Retina (tissue), 1 donor: ENCODE results near the gene CARD14.
A peak's percentile ranks its signal among the peaks of the same experiment; 100 is the strongest.
"Not testable (repeated sequence)": the region's sequence is repeated elsewhere in the genome, so short reads cannot be mapped to it uniquely, and the experiment has no call there.

Experiments used
- DNase-seq: peaks from one replicate; pipeline ENCODE4 v3.0.0-alpha.2; 2016

Gene CARD14

GRCh38 chr17:80227666-80228065, 57.8 kb downstream of the CARD14 start:
- DNase-seq, result no peak

- DNase-seq, result no peak
Observed at GRCh38 chr17:80228477-80228876, 58.6 kb downstream of the CARD14 start.

DNA sequence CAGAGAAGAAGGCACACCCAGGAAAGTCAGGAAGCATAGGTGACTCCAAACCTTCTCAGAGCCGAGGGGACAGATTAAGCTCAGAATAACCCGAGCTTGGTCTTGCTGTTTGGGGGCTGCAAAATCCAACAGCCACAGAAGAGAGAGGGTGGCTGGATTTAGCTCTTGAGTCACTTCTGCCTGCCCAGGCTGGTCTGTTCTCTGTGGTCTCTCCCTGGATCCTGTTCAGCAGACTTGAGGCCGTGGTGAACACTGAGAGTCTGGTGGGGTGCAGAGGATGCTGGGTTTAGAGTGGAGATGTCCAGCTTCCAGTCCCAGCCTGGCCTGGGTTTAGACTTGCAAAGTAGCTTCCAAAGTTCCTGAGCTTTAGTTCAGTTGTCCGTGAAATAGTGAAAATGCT, 59.2 kb downstream of the CARD14 start:
- no peak for DNase-seq

DNA sequence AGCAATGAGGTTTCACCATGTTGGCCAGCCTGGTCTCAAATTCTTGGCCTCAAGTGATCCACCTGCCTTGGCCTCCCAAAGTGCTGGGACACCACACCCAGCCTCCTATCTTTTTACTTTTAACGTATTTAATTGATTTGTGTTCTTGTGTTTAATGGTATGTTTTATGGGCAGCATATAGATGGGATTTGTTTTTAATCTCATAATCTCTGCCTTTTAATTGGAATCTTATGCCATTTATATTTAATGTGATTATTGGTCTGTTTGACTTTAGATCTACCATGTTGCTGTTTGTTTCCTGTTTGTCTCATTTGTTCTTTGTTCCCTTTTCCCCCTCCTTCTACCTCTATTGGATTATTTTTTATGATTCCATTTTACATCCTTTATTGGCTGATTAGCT, 62.6 kb downstream of the CARD14 start:
- no peak for DNase-seq

GRCh38 chr17:80233202-80233601, 63.4 kb downstream of the CARD14 start:
- DNase-seq, result no peak

- DNase-seq, result no peak
Observed at GRCh38 chr17:80236911-80237310, 67.1 kb downstream of the CARD14 start.

DNA sequence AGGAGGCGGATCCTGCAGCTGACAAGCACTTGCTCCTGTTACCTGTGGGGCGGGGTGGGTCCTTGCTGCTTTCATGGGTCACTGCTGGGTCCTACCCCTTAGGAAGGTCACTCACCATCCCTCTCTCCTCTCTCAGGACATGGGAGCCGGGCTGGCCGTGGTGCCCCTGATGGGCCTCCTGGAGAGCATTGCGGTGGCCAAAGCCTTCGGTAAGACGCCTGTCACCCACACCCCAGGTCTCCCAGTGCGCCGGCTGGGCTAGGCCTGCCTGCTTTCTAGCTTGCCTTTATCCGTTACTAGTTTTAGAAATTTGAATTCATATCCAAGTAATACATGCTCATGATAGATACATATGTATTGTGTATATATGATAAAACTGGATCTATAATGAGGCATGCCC, 67.6 kb downstream of the CARD14 start:
- no peak for DNase-seq

DNA sequence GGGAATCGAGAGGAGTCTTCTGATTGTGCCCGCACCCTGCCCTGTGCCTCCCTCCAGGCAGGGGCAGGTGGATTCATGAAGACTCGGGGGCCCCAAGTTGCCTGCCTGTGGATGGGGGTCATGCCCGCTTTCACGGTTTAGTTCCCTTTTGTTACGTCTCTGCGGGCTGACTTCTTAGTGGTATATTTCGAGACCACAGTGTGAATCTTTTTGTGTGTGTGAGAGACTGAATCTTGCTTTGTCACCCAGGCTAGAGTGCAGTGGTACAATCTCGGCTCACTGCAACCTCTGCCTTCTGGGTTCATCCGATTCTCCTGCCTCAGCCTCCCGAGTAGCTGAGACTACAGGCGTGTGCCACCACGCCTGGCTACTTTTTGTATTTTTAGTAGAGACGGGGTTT, 72.7 kb downstream of the CARD14 start:
- no peak for DNase-seq

GRCh38 chr17:80243526-80244433, 74.0 kb downstream of the CARD14 start:
- DNase-seq, result no peak

DNA sequence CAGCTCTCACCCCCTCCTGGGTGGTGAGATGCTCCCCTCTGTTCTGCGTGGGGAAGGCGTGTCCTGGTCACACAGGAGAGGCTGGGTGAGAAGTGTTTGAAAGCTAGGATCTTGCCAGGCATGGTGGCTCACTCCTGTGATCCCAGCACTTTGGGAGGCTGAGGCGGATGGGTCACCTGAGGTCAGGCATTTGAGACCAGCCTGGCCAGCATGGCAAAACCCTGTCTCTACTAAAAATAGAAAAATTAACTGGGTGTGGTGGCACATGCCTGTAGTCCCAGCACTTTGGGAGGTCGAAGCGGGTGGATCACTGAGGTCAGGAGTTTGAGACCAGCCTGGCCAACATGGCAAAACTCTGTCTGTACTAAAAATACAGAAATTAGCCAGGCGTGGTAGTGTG, 74.6 kb downstream of the CARD14 start:
- not testable (repeated sequence) for DNase-seq

- DNase-seq, result no peak
Observed at GRCh38 chr17:80244871-80245509, 75.2 kb downstream of the CARD14 start.

GRCh38 chr17:80245566-80246265, 75.9 kb downstream of the CARD14 start:
- DNase-seq, result no peak

- no peak for DNase-seq
Observed at GRCh38 chr17:80246266-80246681, 76.4 kb downstream of the CARD14 start.

GRCh38 chr17:80246726-80247125, 76.9 kb downstream of the CARD14 start:
- no peak for DNase-seq

GRCh38 chr17:80247561-80247960, 77.7 kb downstream of the CARD14 start:
- DNase-seq, result no peak

GRCh38 chr17:80248001-80248893, 78.4 kb downstream of the CARD14 start:
- no peak for DNase-seq

DNA sequence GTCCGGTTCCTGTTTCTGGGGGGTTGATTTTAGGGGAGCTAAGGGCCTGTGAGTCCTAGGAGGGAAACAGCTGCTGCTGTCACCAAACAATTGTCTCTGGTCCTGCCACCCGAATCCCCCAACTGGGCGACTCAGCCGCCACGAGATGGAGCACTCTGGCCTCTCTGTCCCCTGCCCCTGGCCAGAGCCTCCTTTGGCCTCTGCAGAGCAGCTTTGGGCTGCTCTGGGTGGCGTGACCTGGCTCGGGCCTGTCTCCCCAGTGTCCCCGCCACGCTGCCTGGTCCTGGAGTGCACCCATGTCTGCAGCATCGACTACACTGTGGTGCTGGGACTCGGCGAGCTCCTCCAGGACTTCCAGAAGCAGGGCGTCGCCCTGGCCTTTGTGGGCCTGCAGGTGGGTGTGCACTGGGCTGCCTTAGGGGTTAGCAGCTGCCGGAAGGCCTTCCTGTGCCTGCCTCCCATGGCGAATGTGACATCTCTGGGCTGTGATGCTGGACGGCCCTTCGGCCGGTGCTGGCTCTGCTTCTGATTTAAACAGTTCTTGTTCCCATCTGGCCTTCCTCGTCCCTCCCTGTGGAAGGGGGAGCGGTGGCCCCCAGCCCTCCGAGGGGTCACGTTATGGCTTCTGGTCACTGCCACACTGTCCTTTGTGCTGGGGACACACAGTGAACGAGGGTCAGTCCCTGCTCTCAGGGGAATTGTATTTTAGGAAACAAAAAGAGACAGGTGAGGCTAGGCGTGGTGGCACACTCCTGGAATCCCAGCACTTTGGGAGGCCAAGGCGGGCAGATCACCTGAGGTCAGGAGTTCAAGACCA, 79.3 kb downstream of the CARD14 start:
- DNase-seq, result no peak

- no peak for DNase-seq
Observed at GRCh38 chr17:80251966-80252365, 82.1 kb downstream of the CARD14 start.

DNA sequence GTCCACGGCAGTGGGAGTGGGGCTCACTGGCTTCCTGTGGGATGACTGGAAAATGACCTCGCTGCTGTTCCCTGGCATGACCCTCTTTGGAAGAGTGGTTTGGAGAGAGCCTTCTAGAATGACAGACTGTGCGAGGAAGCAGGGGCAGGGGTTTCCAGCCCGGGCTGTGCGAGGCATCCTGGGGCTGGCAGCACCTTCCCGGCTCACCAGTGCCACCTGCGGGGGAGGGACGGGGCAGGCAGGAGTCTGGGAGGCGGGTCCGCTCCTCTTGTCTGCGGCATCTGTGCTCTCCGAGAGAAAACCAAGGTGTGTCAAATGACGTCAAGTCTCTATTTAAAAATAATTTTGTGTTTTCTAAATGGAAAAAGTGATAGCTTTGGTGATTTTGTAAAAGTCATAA, 83.0 kb downstream of the CARD14 start:
- DNase-seq, result peak; percentile 48

GRCh38 chr17:80253631-80254395, 84.0 kb downstream of the CARD14 start:
- DNase-seq, result no peak
